ENCODE results near the gene SYNPO.

SYNPO gene

DNA sequence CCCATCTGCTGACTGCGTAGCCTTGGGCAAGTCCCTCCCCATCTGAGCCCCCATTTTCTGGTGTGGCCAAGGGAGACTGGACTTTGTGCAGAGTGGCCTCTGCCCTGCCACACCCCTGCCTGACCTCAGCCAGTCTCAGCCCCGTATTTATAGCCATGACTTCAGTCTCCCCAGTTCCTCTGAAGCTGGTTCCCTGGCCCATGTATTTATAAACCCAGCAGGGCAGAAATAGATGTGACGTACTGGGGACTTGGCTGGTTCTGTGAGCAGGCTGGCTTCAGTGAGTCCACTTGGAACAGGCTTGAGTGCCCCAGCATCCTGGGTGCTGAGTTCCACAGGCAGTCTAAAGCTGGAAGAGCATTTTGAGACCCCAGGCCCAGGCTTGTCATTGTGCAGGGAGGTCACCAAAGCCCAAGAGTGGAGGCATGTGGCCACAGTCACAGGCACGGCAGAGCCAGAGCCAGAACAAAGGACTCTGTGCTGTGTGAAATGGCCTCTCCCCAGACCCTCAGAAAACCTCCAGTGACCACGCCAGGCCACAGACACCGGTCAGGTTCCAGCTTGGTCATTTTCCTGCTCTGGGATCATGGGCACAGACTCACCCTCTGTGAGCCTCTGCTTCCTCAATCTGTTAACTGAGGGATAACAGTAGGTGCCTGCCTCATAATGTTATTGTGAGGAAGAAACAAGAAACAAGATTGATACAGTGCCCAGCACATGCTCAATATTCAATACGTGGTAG, 30.4 kb upstream of the SYNPO start:
- Histone ChIP-seq H3K9me3 (ENCODE audit: control insufficient read depth, low read length) (no peaks in the 10 kb centered on the region), H3K4me1 (ENCODE audit: control insufficient read depth, insufficient read depth, low read length) (peaks cover 68% of the 10 kb centered on the region), H3K9ac (ENCODE audit: low read length) (peak overlapping the region; percentile 43), H3K36me3 (ENCODE audit: control insufficient read depth, insufficient read depth, low read length) (no peaks in the 10 kb centered on the region), H3K4me3 (ENCODE audit: low read length) (no peak overlapping the region), H3K27me3 (ENCODE audit: control insufficient read depth, insufficient read depth, low read length) (no peaks in the 10 kb centered on the region)

DNA sequence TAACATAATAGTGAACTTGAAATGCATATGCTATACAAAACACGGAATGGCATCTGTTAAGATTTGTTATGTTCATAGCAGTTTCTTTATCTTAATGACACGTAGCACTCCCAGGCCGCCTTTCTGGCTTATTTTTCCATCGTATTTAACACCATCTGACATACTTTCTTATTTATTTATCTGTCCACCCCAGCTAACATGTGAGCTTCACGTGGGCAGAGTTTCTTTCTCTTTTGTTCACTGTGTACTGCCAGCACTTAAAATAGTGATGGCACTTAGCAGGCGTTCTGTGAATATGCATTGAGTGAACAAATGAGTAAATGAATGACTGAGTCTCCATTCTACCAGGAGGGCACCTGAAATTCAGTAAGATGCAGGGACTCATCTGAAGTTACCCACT, 29.4 kb upstream of the SYNPO start:
- no peaks in the 10 kb centered on the region for H3K9me3 ChIP-seq (ENCODE audit: control insufficient read depth, low read length)
- H3K36me3 ChIP-seq (ENCODE audit: control insufficient read depth, insufficient read depth, low read length) = no peaks in the 10 kb centered on the region
- no peak overlapping the region for H3K9ac ChIP-seq (ENCODE audit: low read length)
- no peaks in the 10 kb centered on the region for H3K27me3 ChIP-seq (ENCODE audit: control insufficient read depth, insufficient read depth, low read length)
- H3K4me1 ChIP-seq (ENCODE audit: control insufficient read depth, insufficient read depth, low read length) = peaks cover 68% of the 10 kb centered on the region
- no peak overlapping the region for H3K4me3 ChIP-seq (ENCODE audit: low read length)

DNA sequence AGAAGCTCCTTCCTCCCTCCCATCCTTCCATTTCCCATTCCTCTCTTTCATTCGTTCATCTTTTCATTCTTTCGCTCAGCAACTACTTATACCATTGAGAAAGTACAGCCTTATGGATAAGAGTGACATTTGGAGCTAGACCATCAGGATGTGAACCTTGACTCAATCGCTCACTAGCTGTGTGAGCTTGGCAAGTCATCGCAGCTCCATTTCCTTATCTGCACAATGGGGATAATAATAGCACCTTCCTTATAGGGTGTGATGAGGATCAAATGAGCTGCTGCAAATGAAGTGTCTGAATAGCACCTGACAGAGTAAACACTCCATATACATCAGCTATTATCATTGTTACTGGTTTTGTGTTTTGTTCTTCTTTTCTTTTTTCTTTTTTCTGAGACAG, 28.1 kb upstream of the SYNPO start:
- Histone ChIP-seq H3K36me3 (ENCODE audit: control insufficient read depth, insufficient read depth, low read length) (no peaks in the 10 kb centered on the region), H3K9ac (ENCODE audit: low read length) (no peak overlapping the region)

DNA sequence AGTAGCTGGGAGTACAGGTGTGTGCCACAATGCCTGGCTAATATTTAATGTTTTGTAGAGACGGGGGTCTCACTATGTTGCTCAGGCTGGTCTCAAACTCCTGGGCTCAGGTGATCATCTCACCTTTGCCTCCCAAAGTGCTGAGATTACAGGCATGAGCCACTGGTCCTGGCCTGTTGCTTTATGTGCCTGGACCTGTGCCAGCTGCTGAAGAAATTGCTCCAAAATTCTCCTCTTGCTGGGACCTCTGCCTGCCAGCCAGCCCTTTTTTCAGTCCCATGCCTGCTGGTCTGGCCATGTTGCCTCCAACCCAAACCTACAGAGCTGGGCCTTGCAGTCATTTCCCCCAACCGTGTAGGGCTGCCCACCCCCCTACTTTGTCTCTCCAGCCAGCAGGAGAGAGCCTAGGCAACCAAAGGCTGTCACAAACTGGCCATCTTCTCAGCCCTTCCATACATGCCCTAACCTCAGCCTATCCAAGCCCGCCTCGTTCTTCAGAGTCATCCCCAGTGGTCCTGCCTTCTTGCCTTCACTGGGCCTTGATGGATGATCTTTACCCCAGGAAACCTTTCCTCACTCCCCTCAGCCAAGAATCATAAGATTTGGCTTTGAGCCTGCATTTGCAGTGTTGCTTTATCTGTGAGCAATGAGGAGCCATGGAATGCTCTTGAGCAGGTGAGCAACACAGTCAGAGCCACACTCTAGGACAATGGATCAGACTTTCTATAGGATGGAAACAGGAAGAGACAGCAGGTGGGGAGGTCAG, 27.4 kb upstream of the SYNPO start:
- Histone ChIP-seq H3K9ac (ENCODE audit: low read length) (no peak overlapping the region), H3K4me3 (ENCODE audit: low read length) (no peak overlapping the region), H3K36me3 (ENCODE audit: control insufficient read depth, insufficient read depth, low read length) (no peaks in the 10 kb centered on the region), H3K4me1 (ENCODE audit: control insufficient read depth, insufficient read depth, low read length) (peaks cover 87% of the 10 kb centered on the region), H3K27me3 (ENCODE audit: control insufficient read depth, insufficient read depth, low read length) (no peaks in the 10 kb centered on the region), H3K9me3 (ENCODE audit: control insufficient read depth, low read length) (no peaks in the 10 kb centered on the region)

More for the DNA sequence above, 28.1 kb upstream of the SYNPO start:
- H3K4me1 ChIP-seq (ENCODE audit: control insufficient read depth, insufficient read depth, low read length) = peaks cover 80% of the 10 kb centered on the region
- H3K27me3 ChIP-seq (ENCODE audit: control insufficient read depth, insufficient read depth, low read length) = no peaks in the 10 kb centered on the region
- no peak overlapping the region for H3K4me3 ChIP-seq (ENCODE audit: low read length)
- no peaks in the 10 kb centered on the region for H3K9me3 ChIP-seq (ENCODE audit: control insufficient read depth, low read length)

DNA sequence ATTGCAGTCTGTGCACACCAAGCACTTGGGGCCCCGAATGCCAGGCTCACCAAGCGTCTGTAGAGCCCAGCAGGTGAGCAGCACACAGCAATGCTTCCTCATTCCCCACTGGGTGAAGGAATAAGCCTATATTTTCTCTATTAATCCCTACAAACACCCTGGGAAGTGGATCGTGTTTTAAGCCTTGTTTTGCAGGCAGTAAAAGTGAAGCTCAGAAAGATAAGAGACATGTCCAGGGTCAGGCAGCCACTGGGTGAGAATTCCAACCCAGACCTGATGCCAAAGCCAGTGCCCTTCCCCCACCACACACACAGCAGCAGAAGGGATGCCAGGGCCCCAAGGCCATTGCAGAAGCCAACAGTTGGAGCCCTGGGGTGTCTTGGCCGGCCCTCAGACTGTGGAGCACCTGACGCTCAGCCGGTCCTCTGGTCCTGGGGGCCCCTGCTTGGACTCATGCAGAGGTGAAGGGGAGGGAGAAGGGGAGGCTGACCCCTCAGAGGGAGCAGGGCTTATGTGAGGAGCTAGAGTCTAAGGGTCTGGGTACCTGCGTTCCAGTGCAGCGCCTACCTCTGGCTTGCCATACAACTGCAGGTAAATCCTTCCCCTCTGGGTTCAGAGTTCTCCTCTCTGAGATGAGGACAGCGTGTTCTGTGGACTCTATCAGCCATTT, 26.3 kb upstream of the SYNPO start:
- H3K9me3 ChIP-seq (ENCODE audit: control insufficient read depth, low read length) = no peaks in the 10 kb centered on the region
- no peaks in the 10 kb centered on the region for H3K36me3 ChIP-seq (ENCODE audit: control insufficient read depth, insufficient read depth, low read length)
- peaks cover 98% of the 10 kb centered on the region for H3K4me1 ChIP-seq (ENCODE audit: control insufficient read depth, insufficient read depth, low read length)
- H3K9ac ChIP-seq (ENCODE audit: low read length) = no peak overlapping the region
- no peaks in the 10 kb centered on the region for H3K27me3 ChIP-seq (ENCODE audit: control insufficient read depth, insufficient read depth, low read length)
- H3K4me3 ChIP-seq (ENCODE audit: low read length) = no peak overlapping the region

DNA sequence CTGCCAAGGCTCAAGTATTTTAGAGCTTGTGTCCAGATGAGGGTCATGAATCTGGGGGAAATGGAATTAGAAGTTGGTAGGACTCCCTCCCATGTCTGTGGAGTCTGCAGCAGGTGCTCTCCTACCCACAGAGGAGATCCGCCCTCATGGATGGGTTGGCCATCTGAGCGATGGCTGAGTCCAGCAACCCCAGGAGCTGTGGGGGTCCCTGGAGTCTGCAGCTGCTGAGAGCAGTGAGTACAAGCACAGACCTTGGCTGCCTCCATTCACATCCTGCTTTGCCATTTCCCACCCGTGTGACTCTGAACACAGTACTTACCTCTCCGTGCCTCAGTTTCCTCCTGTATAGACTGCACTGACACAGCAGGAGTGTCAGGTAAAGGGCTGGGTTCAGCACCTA, 25.8 kb upstream of the SYNPO start:
- H3K9me3 ChIP-seq (ENCODE audit: control insufficient read depth, low read length) = no peaks in the 10 kb centered on the region
- no peaks in the 10 kb centered on the region for H3K27me3 ChIP-seq (ENCODE audit: control insufficient read depth, insufficient read depth, low read length)
- H3K4me1 ChIP-seq (ENCODE audit: control insufficient read depth, insufficient read depth, low read length) = peaks cover 95% of the 10 kb centered on the region
- H3K36me3 ChIP-seq (ENCODE audit: control insufficient read depth, insufficient read depth, low read length) = no peaks in the 10 kb centered on the region
- no peak overlapping the region for H3K9ac ChIP-seq (ENCODE audit: low read length)
- no peak overlapping the region for H3K4me3 ChIP-seq (ENCODE audit: low read length)

DNA sequence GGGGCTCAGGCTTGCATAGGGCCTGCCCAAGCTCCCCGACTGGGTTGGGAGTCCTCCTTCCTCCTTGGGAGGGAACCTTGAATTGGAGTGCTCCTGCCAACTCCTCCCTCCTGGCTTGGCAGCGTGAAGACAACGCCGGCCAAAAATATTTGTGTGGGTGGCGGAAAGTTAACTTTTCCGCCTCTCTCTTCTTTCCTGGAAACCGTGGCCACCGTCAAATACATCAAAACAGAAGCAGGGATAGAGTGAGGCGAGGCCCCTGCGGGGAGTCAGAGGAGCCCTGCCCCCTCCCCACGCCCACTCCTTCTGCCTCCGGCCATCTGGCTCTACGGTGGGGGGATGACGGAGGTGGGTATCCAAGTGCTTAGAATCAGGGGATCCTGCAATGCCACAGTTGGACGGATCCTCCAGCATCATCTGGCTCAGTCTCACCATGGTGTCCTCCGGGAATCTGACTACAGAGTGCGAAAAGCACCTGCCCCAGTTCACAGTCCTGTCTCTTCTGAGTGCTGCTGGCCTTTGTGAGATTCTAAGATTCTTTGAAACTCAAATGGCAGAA, 25.2 kb upstream of the SYNPO start:
- no peaks in the 10 kb centered on the region for H3K9me3 ChIP-seq (ENCODE audit: control insufficient read depth, low read length)
- no peaks in the 10 kb centered on the region for H3K27me3 ChIP-seq (ENCODE audit: control insufficient read depth, insufficient read depth, low read length)
- no peaks in the 10 kb centered on the region for H3K36me3 ChIP-seq (ENCODE audit: control insufficient read depth, insufficient read depth, low read length)
- H3K9ac ChIP-seq (ENCODE audit: low read length) = no peak overlapping the region
- no peak overlapping the region for H3K4me3 ChIP-seq (ENCODE audit: low read length)
- H3K4me1 ChIP-seq (ENCODE audit: control insufficient read depth, insufficient read depth, low read length) = peaks cover 90% of the 10 kb centered on the region

DNA sequence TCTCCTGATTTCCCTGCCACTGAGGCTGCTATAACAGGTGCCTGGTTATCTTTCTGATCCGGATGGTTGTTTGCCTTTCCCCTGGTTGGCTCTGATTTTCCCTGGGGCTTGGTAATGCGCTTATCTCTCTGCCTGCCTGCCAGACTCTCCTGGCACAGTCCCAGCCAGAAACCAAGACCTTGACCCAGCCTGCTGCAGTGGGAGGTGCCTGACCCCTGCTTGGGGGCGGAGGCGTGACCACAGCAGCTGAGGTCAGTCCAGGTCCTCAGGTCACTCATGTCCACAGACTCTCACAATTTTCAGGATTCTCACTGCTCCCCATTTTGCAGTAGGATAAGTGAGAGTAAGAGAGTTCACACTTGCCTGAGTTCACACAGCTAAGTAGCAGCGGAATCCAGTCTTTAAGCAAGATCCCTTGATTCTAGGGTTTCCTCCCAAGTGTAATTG, 24.4 kb upstream of the SYNPO start:
- Histone ChIP-seq H3K4me3 (ENCODE audit: low read length) (no peak overlapping the region), H3K27me3 (ENCODE audit: control insufficient read depth, insufficient read depth, low read length) (no peaks in the 10 kb centered on the region), H3K9me3 (ENCODE audit: control insufficient read depth, low read length) (no peaks in the 10 kb centered on the region), H3K4me1 (ENCODE audit: control insufficient read depth, insufficient read depth, low read length) (peaks cover 82% of the 10 kb centered on the region), H3K9ac (ENCODE audit: low read length) (no peak overlapping the region), H3K36me3 (ENCODE audit: control insufficient read depth, insufficient read depth, low read length) (no peaks in the 10 kb centered on the region)

DNA sequence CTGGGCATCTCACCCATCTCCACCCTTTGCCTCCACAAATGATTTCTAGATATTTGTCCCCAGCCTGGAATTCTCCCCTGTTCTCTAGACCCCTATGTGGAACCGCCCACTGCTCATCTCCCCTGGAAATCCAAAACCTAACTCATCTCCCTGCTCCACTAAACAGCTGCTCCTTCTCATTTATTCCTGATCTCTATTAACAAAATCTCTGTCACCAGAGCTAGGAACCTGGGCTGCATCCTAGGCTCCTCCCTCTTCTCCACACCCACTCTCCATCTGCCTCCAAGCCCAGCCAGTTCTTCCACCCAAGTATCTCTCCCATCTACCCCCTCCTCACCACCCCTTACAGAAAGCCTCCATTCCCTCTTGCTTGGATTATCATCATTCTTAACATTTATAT, 24.0 kb upstream of the SYNPO start:
- peaks cover 77% of the 10 kb centered on the region for H3K4me1 ChIP-seq (ENCODE audit: control insufficient read depth, insufficient read depth, low read length)
- H3K27me3 ChIP-seq (ENCODE audit: control insufficient read depth, insufficient read depth, low read length) = no peaks in the 10 kb centered on the region
- H3K36me3 ChIP-seq (ENCODE audit: control insufficient read depth, insufficient read depth, low read length) = no peaks in the 10 kb centered on the region
- H3K9ac ChIP-seq (ENCODE audit: low read length) = no peak overlapping the region
- H3K4me3 ChIP-seq (ENCODE audit: low read length) = no peak overlapping the region
- H3K9me3 ChIP-seq (ENCODE audit: control insufficient read depth, low read length) = no peaks in the 10 kb centered on the region

DNA sequence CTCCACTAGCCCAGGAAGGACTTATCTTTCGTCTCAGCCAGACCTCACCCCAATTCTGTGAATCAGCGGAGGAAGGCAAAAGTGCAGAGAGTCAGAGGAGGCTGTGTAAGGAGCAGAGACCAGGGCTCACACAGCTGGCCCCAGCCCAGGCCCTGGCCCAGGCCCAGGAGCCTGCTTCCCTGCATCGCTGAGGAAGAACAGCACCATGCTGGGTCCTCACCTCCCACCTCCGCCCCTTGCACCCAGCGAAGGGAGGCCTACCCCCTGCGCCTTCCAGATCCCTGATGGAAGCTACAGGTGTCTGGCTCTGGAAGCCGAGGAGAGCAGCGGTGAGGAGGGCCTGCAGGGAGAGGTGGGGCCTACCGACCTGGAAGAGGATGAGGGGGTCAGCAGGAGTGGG, 22.3 kb upstream of the SYNPO start:
- H3K9me3 ChIP-seq (ENCODE audit: control insufficient read depth, low read length) = no peaks in the 10 kb centered on the region
- no peaks in the 10 kb centered on the region for H3K27me3 ChIP-seq (ENCODE audit: control insufficient read depth, insufficient read depth, low read length)
- H3K4me3 ChIP-seq (ENCODE audit: low read length) = no peak overlapping the region
- H3K9ac ChIP-seq (ENCODE audit: low read length) = no peak overlapping the region
- H3K36me3 ChIP-seq (ENCODE audit: control insufficient read depth, insufficient read depth, low read length) = no peaks in the 10 kb centered on the region
- peaks cover 70% of the 10 kb centered on the region for H3K4me1 ChIP-seq (ENCODE audit: control insufficient read depth, insufficient read depth, low read length)

DNA sequence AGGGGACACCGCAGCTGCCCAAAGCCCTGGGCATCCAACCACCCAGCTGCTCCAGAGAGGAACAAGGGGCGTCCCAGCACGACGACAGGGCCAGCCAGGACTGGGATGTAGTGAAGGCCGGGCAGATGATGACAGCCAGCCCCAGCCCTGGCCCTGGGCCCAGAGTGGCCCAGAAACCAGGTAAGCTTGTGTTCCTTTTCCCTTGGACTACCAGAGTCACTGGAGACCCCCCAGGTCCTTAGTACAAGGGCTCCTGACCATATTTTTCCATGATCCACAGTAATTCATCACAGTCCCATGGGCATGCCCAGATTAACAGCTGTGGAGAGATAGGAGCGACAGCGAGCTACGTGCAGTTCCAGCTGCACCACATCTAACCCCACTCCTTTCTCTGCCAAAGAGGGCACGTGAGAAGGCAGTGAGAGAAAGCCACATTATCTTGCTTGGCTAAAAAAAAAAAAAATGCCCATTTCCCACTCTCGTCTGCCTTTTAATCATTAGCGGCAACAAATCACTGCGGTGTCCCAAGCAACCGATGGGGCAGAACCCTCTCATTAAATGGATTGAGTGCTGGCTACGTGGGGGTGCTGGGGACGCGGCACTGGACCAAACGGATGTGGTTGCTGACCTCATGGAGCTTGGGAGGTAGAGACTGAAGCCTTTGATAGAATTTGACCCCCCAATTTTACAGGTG, 21.7 kb upstream of the SYNPO start:
- no peak overlapping the region for H3K9ac ChIP-seq (ENCODE audit: low read length)

More for the DNA sequence above, 21.7 kb upstream of the SYNPO start:
- H3K27me3 ChIP-seq (ENCODE audit: control insufficient read depth, insufficient read depth, low read length) = no peaks in the 10 kb centered on the region
- no peaks in the 10 kb centered on the region for H3K9me3 ChIP-seq (ENCODE audit: control insufficient read depth, low read length)
- H3K36me3 ChIP-seq (ENCODE audit: control insufficient read depth, insufficient read depth, low read length) = no peaks in the 10 kb centered on the region
- peaks cover 71% of the 10 kb centered on the region for H3K4me1 ChIP-seq (ENCODE audit: control insufficient read depth, insufficient read depth, low read length)
- H3K4me3 ChIP-seq (ENCODE audit: low read length) = no peak overlapping the region

All from mucosa of stomach (tissue), 1 donor.